Gastrocnemius medialis (tissue), 4 donors: ENCODE data around the gene SKI. TPM values are rescaled to one million over a fixed set of nuclear protein-coding genes. Genes with fewer than 3 reads are reported as not detected.

Source experiments
- ATAC-seq, 2 donors: fragments of 150-250 bp; one replicate each; pipeline ENCODE4 v1.9.1; 2016
- DNase-seq, 2 donors: peaks; one replicate each; pipeline ENCODE4 v3.0.0-alpha.2; 2019
- H3K27ac ChIP-seq, 4 donors: fragments of 200-600 bp; sonication (generic); 1 replicate in 1 of 4; 2 replicates in 3 of 4; pipeline ENCODE4 v1.5.1; 2016 to 2018; ENCODE audit warnings: mild to moderate bottlenecking in 2 of 4, moderate library complexity in 1 of 4
- H3K27me3 ChIP-seq, 3 donors: fragments of 200-600 bp; sonication (generic) in 2 of 3; 1 replicate in 1 of 3; 2 replicates in 2 of 3; pipeline versions ENCODE4 v1.5.1 to v1.6.0; 2016 to 2019; ENCODE audit warnings: mild to moderate bottlenecking in 1 of 3, moderate library complexity in 1 of 3
- H3K36me3 ChIP-seq, 2 donors: fragments of 200-600 bp; sonication (generic) in 1 of 2; one replicate each; pipeline ENCODE4 v1.5.1; 2017 to 2018
- H3K4me1 ChIP-seq, 2 donors: fragments of 200-600 bp; sonication (generic) in 1 of 2; one replicate each; pipeline ENCODE4 v1.5.1; 2016 to 2017; ENCODE audit warnings: mild to moderate bottlenecking in 2 of 2
- H3K4me3 ChIP-seq, 4 donors: fragments of 200-600 bp; sonication (generic) in 3 of 4; 1 replicate in 1 of 4; 2 replicates in 3 of 4; pipeline ENCODE4 v1.5.1; 2016 to 2019; ENCODE audit warnings: mild to moderate bottlenecking in 2 of 4
- H3K9me3 ChIP-seq, 3 donors: fragments of 200-600 bp; sonication (generic) in 2 of 3; 1 replicate in 1 of 3; 2 replicates in 2 of 3; pipeline ENCODE4 v1.5.1; 2016 to 2019
- POLR2A ChIP-seq, 2 donors: fragments of 450-650 bp; IDR thresholded peaks; one replicate each; pipeline ENCODE4 v1.6.1; 2017; ENCODE audit warnings: antibody characterized with exemption in 2 of 2, mild to moderate bottlenecking in 2 of 2, moderate library complexity in 2 of 2
- in situ Hi-C, 4 donors: fragments of 200-750 bp; cut with MboI; loops; one replicate each; pipeline versions ENCODE4 v1.15.0 to v1.8.0; 2017; ENCODE audit warnings: low sequenced_read_pairs in 4 of 4
- intact Hi-C: fragments of 100-400 bp; cut with DNase I; formaldehyde crosslinking; loops from one replicate; pipeline ENCODE4 v1.15.1; 2023; ENCODE audit warnings: low total_unique reads
- total RNA-seq, 4 donors: library from RNA; depleted of rRNA; stranded (reverse); fragments of >200 nt; gene quantifications; one replicate each; pipeline versions ENCODE4 v1.1.0 to v1.2.3, GENCODE V29; 2016
- TF ChIP-seq, protein P1 (sequence below), 5 experiments: fragments of 450-650 bp in 3 of 5; fragments of 200-600 bp in 2 of 5; sonication (generic) in 2 of 5; IDR thresholded peaks in 4 of 5; conservative IDR thresholded peaks in 1 of 5; 1 replicate in 4 of 5; 2 replicates in 1 of 5; pipeline ENCODE4 v1.5.1; 2016 to 2019; ENCODE audit warnings: antibody characterized with exemption in 5 of 5, mild to moderate bottlenecking in 3 of 5, moderate library complexity in 3 of 5

SKI gene
- total RNA-seq, 4 donors from 2014 or later: 7.8 to 32.2 (median 22.4) TPM

- in situ Hi-C loops: no loop called here
- intact Hi-C loops: no loop called here
Measured at GRCh38 chr1:2341706-2342383, 113.7 kb downstream of the SKI start.

DNA sequence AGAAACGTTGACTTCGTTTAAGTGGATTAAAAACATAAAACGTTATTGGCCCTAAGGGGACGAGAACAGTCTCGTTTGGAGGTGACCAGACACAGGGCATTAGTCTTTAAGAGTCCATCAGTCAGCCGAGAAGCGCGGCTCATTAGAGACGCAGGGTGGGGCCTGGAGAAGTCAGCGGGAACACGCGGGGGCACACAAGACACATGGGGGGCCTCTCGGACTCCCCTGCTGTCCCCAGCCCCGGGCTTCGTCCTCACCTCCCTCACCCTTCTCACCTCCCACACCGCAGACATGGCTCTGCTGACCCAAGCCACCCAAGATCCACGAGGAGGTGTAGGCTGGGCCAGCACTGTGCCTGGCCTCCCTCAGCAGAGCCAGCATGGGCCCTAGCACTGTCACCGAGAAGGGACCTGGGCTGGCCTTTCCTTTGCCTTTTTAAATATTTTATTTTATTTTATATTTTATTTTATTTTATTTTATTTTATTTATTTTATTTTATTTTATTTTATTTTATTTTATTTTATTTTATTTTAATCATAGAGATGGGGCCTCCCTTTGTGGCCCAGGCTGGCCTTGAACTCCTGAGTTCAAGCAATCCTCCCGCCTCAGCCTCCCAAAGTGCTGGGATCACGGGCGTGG is 114.4 kb downstream of the SKI start:
- intact Hi-C loops: no loop called here
- Histone ChIP-seq H3K36me3 (no peaks in the 10 kb centered on the region), H3K4me3 (no peak overlapping the region), H3K4me1 (no peaks in the 10 kb centered on the region), H3K27ac (no peak overlapping the region), H3K9me3 (no peaks in the 10 kb centered on the region), H3K27me3 (no peaks in the 10 kb centered on the region)
- no peak for ATAC-seq
- no peak for DNase-seq
- in situ Hi-C loops: no loop called here
- TF ChIP-seq, protein P1, sequence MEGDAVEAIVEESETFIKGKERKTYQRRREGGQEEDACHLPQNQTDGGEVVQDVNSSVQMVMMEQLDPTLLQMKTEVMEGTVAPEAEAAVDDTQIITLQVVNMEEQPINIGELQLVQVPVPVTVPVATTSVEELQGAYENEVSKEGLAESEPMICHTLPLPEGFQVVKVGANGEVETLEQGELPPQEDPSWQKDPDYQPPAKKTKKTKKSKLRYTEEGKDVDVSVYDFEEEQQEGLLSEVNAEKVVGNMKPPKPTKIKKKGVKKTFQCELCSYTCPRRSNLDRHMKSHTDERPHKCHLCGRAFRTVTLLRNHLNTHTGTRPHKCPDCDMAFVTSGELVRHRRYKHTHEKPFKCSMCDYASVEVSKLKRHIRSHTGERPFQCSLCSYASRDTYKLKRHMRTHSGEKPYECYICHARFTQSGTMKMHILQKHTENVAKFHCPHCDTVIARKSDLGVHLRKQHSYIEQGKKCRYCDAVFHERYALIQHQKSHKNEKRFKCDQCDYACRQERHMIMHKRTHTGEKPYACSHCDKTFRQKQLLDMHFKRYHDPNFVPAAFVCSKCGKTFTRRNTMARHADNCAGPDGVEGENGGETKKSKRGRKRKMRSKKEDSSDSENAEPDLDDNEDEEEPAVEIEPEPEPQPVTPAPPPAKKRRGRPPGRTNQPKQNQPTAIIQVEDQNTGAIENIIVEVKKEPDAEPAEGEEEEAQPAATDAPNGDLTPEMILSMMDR (IDR thresholded peaks at IDR 0.05 in 4 of 5, conservative IDR thresholded peaks at IDR 0.05 in 1 of 5): no peak
- no peak for TF ChIP-seq POLR2A (IDR thresholded peaks at IDR 0.05)

More at GRCh38 chr1:2341706-2342383, 113.7 kb downstream of the SKI start:
- no peaks in the 10 kb centered on the region for H3K27me3 ChIP-seq
- H3K27ac ChIP-seq: no peak overlapping the region
- no peak for TF ChIP-seq POLR2A (IDR thresholded peaks at IDR 0.05)
- TF ChIP-seq, protein P1 (IDR thresholded peaks at IDR 0.05 in 4 of 5, conservative IDR thresholded peaks at IDR 0.05 in 1 of 5): no peak
- DNase-seq (no peak), ATAC-seq (no peak)
- no peaks in the 10 kb centered on the region for H3K9me3 ChIP-seq
- no peaks in the 10 kb centered on the region for H3K36me3 ChIP-seq
- H3K4me1 ChIP-seq: no peaks in the 10 kb centered on the region
- H3K4me3 ChIP-seq: no peak overlapping the region

DNA sequence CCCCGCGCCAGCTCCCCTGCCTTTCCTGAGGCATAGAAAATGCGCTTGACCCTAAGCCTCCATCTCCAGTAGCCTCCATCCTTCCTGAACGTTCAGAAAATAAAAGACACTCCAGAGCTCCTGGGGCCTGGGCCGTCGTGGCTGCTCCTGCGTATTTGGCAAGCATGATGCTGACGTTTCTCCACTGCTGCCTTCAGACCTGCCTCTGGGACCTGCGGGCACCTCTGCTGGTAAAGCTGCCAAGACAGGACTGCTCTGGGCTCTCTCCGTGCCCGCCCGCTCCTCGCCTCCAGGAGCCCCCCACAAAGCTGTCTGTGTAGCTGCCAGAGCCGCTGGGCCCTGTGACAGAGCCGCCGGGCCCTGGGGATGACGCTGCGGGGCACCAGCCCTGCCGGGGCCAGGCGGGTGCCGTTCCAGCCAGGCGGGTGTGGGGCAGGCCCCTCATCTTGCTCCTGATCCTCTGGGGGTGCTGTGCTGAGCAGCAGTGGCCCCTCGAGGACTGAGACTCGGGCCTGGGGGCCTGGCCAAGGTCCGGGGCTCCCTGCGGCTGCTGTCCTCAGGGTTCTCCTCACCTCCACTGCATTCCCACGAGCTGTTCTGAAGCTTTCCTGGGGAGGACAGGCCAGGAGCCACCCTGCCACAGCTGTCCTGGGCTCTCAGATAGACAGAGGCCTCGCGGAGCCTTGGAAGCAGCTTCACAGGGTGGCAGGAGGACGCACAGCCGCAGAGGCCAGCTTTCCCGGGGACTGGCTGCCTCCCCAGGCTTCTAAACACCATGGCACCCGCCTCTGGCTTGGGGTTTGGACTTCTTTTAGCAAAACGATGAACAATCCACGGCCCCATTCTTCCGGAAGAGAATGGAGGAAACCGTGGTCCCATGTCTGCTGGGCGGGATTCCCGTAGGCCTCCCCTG is 115.2 kb downstream of the SKI start:
- DNase-seq: no peak
- Histone ChIP-seq H3K27me3 (no peaks in the 10 kb centered on the region), H3K4me3 (no peak overlapping the region), H3K9me3 (no peaks in the 10 kb centered on the region), H3K27ac (no peak overlapping the region), H3K4me1 (no peaks in the 10 kb centered on the region), H3K36me3 (no peaks in the 10 kb centered on the region)
- ATAC-seq: no peak
- intact Hi-C loops: no loop called here
- in situ Hi-C loops: no loop called here
- TF ChIP-seq, protein P1 (IDR thresholded peaks at IDR 0.05 in 4 of 5, conservative IDR thresholded peaks at IDR 0.05 in 1 of 5): no peak
- no peak for TF ChIP-seq POLR2A (IDR thresholded peaks at IDR 0.05)

GRCh38 chr1:2344121-2344681 is 116.1 kb downstream of the SKI start:
- in situ Hi-C loops (no loop called here), intact Hi-C loops (no loop called here)
- Histone ChIP-seq H3K36me3 (no peaks in the 10 kb centered on the region), H3K4me3 (no peak overlapping the region), H3K27ac (no peak overlapping the region), H3K4me1 (no peaks in the 10 kb centered on the region), H3K27me3 (no peaks in the 10 kb centered on the region), H3K9me3 (no peaks in the 10 kb centered on the region)
- DNase-seq (no peak), ATAC-seq (no peak)
- no peak for TF ChIP-seq POLR2A (IDR thresholded peaks at IDR 0.05)
- TF ChIP-seq, protein P1 (IDR thresholded peaks at IDR 0.05 in 4 of 5, conservative IDR thresholded peaks at IDR 0.05 in 1 of 5): no peak
